ENCODE data around the gene HK2.
"Not testable (repeated sequence)": the region's sequence is repeated elsewhere in the genome, so short reads cannot be mapped to it uniquely, and the experiment has no call there.

HK2 gene

DNA sequence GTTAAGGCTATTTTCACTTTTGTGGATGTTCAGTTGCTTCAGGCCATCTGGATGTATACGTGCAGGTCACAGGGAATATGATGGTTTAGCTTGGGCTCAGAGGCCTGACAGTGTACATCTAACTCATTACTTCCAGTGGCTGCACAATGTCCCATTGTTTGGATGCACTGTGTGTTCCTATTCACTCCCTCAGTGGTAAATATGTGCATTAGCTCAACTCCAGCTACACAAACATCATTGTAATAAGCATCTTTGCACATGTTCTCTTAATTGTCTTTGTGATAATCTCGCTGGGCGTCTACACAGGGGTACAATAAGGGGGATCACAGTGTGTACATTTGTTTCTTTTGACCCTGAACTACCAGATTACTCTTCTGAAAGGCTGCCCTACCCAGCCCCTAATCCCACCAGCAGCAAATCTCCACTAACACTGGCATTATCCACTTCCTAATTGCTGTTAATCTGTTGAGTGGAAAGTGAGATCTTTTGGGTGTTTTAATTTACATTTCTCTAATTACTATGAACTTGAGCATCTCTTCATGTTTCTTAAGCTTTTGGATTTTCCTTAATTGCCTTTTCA lies 68.4 kb downstream of the HK2 start:
- DNase-seq (ENCODE audit: insufficient read length, low spot score) (no peak), FAIRE-seq (peak; percentile 70)
- TF ChIP-seq, protein P1, sequence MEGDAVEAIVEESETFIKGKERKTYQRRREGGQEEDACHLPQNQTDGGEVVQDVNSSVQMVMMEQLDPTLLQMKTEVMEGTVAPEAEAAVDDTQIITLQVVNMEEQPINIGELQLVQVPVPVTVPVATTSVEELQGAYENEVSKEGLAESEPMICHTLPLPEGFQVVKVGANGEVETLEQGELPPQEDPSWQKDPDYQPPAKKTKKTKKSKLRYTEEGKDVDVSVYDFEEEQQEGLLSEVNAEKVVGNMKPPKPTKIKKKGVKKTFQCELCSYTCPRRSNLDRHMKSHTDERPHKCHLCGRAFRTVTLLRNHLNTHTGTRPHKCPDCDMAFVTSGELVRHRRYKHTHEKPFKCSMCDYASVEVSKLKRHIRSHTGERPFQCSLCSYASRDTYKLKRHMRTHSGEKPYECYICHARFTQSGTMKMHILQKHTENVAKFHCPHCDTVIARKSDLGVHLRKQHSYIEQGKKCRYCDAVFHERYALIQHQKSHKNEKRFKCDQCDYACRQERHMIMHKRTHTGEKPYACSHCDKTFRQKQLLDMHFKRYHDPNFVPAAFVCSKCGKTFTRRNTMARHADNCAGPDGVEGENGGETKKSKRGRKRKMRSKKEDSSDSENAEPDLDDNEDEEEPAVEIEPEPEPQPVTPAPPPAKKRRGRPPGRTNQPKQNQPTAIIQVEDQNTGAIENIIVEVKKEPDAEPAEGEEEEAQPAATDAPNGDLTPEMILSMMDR (IDR thresholded peaks at IDR 0.05; ENCODE audit: insufficient read depth, missing control alignments), result no peak

GRCh38 chr2:74906395-74906794 lies 72.5 kb downstream of the HK2 start:
- DNase-seq (ENCODE audit: insufficient read length, low spot score), result no peak
- TF ChIP-seq, protein P1 (IDR thresholded peaks at IDR 0.05; ENCODE audit: insufficient read depth, missing control alignments), result no peak
- FAIRE-seq, result no peak

DNA sequence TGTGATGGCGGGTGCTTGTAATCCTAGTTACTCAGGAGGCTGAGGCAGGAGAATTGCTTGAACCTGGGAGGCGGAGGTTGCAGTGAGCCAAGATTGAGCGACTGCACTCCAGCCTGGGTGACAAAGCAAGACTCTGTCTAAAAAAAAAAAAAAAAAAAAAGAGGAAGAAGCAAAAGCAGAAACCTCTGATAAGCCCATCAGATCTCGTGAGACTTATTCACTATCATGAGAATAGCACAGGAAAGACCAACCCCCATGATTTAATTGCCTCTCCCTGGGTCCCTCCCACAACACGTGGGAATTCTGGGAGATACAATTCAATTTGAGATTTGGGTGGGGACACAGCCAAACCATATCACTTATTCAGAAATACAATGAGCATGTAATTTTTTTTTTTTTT lies 73.6 kb downstream of the HK2 start:
- not testable (repeated sequence) for DNase-seq (ENCODE audit: insufficient read length, low spot score); FAIRE-seq

DNA sequence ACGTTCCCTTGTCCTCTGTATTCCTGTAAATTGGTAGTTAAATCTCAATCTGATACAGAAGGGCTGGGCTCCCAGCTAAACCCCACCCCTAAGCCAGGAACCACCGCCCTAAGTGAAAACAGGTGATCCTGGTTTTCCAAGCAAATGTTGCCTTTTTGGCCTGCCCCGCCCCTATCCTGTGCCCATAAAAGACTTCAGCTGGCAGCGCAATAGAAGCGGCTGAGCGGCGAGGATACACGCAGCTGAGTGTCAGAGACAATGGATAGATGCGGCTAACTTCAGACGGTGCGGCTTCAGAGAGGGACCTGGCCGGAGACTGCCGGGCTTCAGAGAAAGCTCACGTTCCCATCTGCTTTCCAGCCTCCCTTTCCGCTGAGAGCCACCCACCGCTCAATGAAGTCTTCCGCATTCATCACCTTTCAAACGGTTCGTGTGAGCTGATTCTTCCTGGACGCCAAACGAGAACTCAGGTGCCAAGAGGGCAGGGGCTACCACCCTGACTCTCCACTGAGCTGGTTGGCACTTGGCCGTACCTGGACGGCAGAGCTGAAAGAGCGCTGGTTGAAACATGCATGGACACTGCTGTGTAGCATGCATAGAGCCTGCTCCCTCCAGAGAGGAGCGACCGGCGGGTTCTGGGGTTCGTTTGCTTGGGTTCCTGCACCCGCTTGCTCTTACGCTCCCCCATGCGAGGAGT lies 75.0 kb downstream of the HK2 start:
- TF ChIP-seq, protein P1 (IDR thresholded peaks at IDR 0.05; ENCODE audit: insufficient read depth, missing control alignments), result no peak
- DNase-seq (ENCODE audit: insufficient read length, low spot score) (no peak), FAIRE-seq (no peak)

- TF ChIP-seq, protein P1 (IDR thresholded peaks at IDR 0.05; ENCODE audit: insufficient read depth, missing control alignments), result no peak
- FAIRE-seq, result no peak
Observed at GRCh38 chr2:74910245-74910644, 76.3 kb downstream of the HK2 start.

GRCh38 chr2:74911061-74911460 lies 77.1 kb downstream of the HK2 start:
- TF ChIP-seq, protein P1 (IDR thresholded peaks at IDR 0.05; ENCODE audit: insufficient read depth, missing control alignments), result no peak
- DNase-seq (ENCODE audit: insufficient read length, low spot score) (no peak), FAIRE-seq (no peak)

More at GRCh38 chr2:74910245-74910644, 76.3 kb downstream of the HK2 start:
- no peak for DNase-seq (ENCODE audit: insufficient read length, low spot score)

GRCh38 chr2:74915743-74916142 lies 81.8 kb downstream of the HK2 start:
- TF ChIP-seq, protein P1 (IDR thresholded peaks at IDR 0.05; ENCODE audit: insufficient read depth, missing control alignments), result no peak
- DNase-seq (ENCODE audit: insufficient read length, low spot score) (no peak), FAIRE-seq (no peak)
